Heart right ventricle (tissue), 16 donors: ENCODE results near the gene CCM2. TPM values are rescaled to one million over a fixed set of nuclear protein-coding genes. Genes with fewer than 3 reads are reported as not detected.
"Not testable (repeated sequence)": the region's sequence is repeated elsewhere in the genome, so short reads cannot be mapped to it uniquely, and the experiment has no call there.

Source experiments
- ATAC-seq, 8 donors: fragments of 200-7000 bp; cut with Tn5 transposase; one replicate each; pipeline ENCODE4 v1.9.1; 2020; ENCODE audit warnings: mild to moderate bottlenecking in 8 of 8, moderate library complexity in 8 of 8, moderate number of reproducible peaks in 1 of 8
- DNase-seq, 2 donors: peaks; one replicate each; pipeline ENCODE4 v3.0.0-alpha.2; 2020
- H3K27ac ChIP-seq, 10 donors: fragments of 200-600 bp; sonication (generic) in 2 of 10; one replicate each; pipeline versions ENCODE4 v1.5.0 to v1.8.0; 2020 to 2022; ENCODE audit warnings: mild to moderate bottlenecking in 3 of 10
- H3K27me3 ChIP-seq, 7 donors: fragments of 200-600 bp; one replicate each; pipeline ENCODE4 v1.8.0; 2021 to 2022; ENCODE audit warnings: mild to moderate bottlenecking in 2 of 7
- H3K36me3 ChIP-seq, 9 donors: fragments of 200-600 bp; sonication (generic) in 1 of 9; one replicate each; pipeline versions ENCODE4 v1.5.0 to v1.8.0; 2020 to 2022; ENCODE audit warnings: mild to moderate bottlenecking in 2 of 9
- H3K4me1 ChIP-seq, 9 donors: fragments of 200-600 bp; sonication (generic) in 1 of 9; one replicate each; pipeline versions ENCODE4 v1.5.0 to v1.8.0; 2020 to 2022; ENCODE audit warnings: mild to moderate bottlenecking in 4 of 9
- H3K4me3 ChIP-seq, 10 donors: fragments of 200-600 bp; sonication (generic) in 2 of 10; one replicate each; pipeline versions ENCODE4 v1.5.0 to v1.8.0; 2020 to 2022; ENCODE audit warnings: mild to moderate bottlenecking in 7 of 10, moderate library complexity in 2 of 10
- H3K9me3 ChIP-seq, 11 donors: fragments of 200-600 bp in 10 of 11; sonication (generic) in 2 of 11; one replicate each; pipeline versions ENCODE4 v1.5.0 to v1.8.0; 2013 to 2022; ENCODE audit warnings: mild to moderate bottlenecking in 2 of 11, control low read depth in 1 of 11, moderate library complexity in 1 of 11
- CTCF ChIP-seq, 9 donors: fragments of 200-600 bp; sonication (generic) in 2 of 9; IDR thresholded peaks; one replicate each; pipeline versions ENCODE4 v1.5.0 to v1.8.0; 2021 to 2022; ENCODE audit warnings: antibody characterized with exemption in 9 of 9, mild to moderate bottlenecking in 5 of 9, moderate library complexity in 1 of 9
- WGBS, 2 donors: extraction: QIAGEN DNeasy Blood & Tissue Kit; methylation state at CpG; one replicate each; pipeline ENCODE4 v1.1.7; 2013; ENCODE audit warnings: inconsistent platforms in 1 of 2; 5-methylcytosine and 5-hydroxymethylcytosine counted together
- intact Hi-C, 10 donors: fragments of 100-400 bp; cut with DNase I; formaldehyde crosslinking; loops; one replicate each; pipeline versions ENCODE4 v1.11.1 to v1.14.2; 2022
- polyA plus RNA-seq, 2 donors: library from polyadenylated mRNA; stranded (reverse); fragments of 200-250 nt; gene quantifications; one replicate each; pipeline ENCODE4 v1.2.3, GENCODE V29; 2013
- total RNA-seq, 10 donors: library from RNA; stranded (reverse); fragmentation: NEBNext Ultra II Directional in 3 of 10; extraction: Animal tissue kit (Norgen Biotek cat#: 25700) in 3 of 10; gene quantifications; one replicate each; pipeline versions ENCODE4 v1.2.1 to v1.2.4, GENCODE V29; 2021 to 2023
- donor health status: Arrhythmogenic right ventricular cardiomyopathy.
- donor health status: ischemic (EF 13 %, LVEDD 7.1; RV severe dilation, severe dysfunction).
- donor health status: healthy with polysubstance abuse.
- donor health status: DM: no; HTN: yes; CAD: no.
- donor health status: DM: no; HTN: no; CAD: no.
- donor health status: ischemic (EF 25% LVEDD 6.9; RV normal size, moderate dysfunction).
- donor health status: ischemic (EF 25% LVEDD 5.7; RV mildly dilated, moderate dysfunction).
- donor health status: healthy.
- donor health status: DM: yes; HTN: yes; CAD: no.
- donor health status: Ischemic cardiomyopathy.
- donor health status: ischemic (EF 35%, LVEDD 5.7; RV mildly dilated, moderate dysfunction).
- donor health status: nonischemic (EF 11% LVEDD 7.7; RV severe dilation, severe dysfunction).
- donor health status: DM: yes; HTN: yes; CAD: no.
- donor health status: PGD.
- donor health status: ischemic (EF 29% LVEDD 5.4; RV normal size, mild dysfunction).
- donor health status: nonischemic (EF 23%, LVEDD 6.1; RV moderate dilation, normal function).

The CCM2 gene
- total and polyA plus RNA-seq, 12 donors = 21.5 to 71.1 (median 25.7) TPM

- 69 to 73% methylated on average over 8 of the region's 8 CpGs for WGBS, 2 donors
- TF ChIP-seq CTCF (IDR thresholded peaks at IDR 0.05) = no peak
- H3K36me3 ChIP-seq = peaks cover 0 to 59% (median 48%) of the 10 kb centered on the region in 9 donors
Measured at GRCh38 chr7:45108863-45109262, 108.9 kb downstream of the CCM2 start.

DNA sequence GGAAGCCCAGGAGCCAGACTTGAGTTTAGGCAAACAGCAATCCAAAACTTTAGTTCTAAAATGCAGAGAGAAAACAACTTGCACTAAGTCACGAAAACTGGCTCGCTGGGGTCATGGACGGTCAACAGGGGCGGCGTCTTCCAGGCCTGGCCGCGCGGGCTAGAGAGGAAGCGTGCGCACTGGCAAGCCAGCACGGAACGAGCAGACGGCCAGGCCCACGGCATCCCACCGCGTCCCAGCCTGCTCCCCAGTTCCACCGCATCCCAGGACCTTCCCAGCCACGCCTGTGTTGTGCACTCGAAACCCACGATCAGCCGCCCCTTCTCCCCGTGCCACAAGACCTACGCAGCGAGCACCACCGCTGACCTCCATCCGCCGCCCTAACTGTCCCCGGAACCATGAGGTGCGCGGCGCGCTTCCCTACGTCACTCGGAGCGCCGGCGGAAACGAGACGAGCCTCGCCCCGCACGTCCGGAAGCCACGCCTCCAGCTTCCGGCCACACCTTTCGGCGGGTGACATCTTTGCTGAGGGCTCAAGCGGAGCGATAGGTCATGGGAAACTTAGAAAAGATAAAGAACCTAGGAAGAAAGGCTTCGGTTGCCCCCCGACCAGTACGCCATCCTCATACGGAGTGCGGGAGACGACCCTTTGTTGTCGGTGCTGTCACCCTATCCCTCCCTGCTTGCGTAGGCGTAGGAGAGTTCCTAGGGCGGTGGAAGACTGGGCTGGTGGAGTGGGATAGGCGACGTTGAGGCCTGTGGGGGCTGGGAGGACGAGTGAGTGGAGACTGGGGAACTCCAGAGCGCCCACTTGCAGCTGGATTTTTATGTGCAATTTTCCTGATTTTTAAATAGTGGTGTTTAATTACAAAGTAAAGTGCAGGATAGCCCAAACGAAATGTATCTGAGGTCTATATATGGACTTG, 111.6 kb downstream of the CCM2 start, which contains the start of gene TBRG4:
TBRG4 (minus strand) TSS at position 400 of the 926 bp plus-strand sequence. CDS start 2,460 bp downstream, outside the sequence.
- DNase-seq = peak; percentile 95

More at GRCh38 chr7:45108863-45109262, 108.9 kb downstream of the CCM2 start:
- no peak overlapping the region for H3K27ac ChIP-seq
- peaks cover 11 to 80% (median 52%) of the 10 kb centered on the region in 9 donors for H3K4me1 ChIP-seq
- H3K9me3 ChIP-seq = no peaks in the 10 kb centered on the region
- intact Hi-C loops = loop anchor here in 1 of 10 donors (10.0 kb wide), 1 partner anchor 94 kb away; no protein-coding TSS in a partner anchor
- no peaks in the 10 kb centered on the region for H3K27me3 ChIP-seq
- ATAC-seq (no peak), DNase-seq (no peak)
- H3K4me3 ChIP-seq = no peak overlapping the region

GRCh38 chr7:45112648-45113047, 112.6 kb downstream of the CCM2 start:
- ATAC-seq = no peak
- Histone ChIP-seq H3K9me3 (no peaks in the 10 kb centered on the region), H3K27me3 (no peaks in the 10 kb centered on the region), H3K27ac (peak overlapping the region in 9 of 10 donors; percentile 90 to 99 (median 94)), H3K4me1 (peaks cover 9 to 44% (median 34%) of the 10 kb centered on the region in 9 donors), H3K4me3 (peak overlapping the region in 7 of 10 donors; percentile 64 to 89 (median 75)), H3K36me3 (peaks cover 0 to 21% (median 11%) of the 10 kb centered on the region in 9 donors)
- intact Hi-C loops = loop anchor here in 7 of 10 donors (5.0 to 10.0 kb wide), 5 partner anchors 110 to 228 kb away; partner anchors contain the start of genes CCM2 (in 2 of the 7) and PURB (in 1 of the 7)
- no peak for DNase-seq
- TF ChIP-seq CTCF (IDR thresholded peaks at IDR 0.05) = no peak
- WGBS, 2 donors = 74 to 80% methylated on average over 1 of the region's 1 CpG

More for the DNA sequence above, 111.6 kb downstream of the CCM2 start, which contains the start of gene TBRG4:
- H3K4me3 ChIP-seq = peak within 1 kb of the TSS; percentile 57 to 89 (median 73)
- peaks cover 0 to 32% (median 22%) of the 10 kb centered on the region in 9 donors for H3K36me3 ChIP-seq
- WGBS, 2 donors = 0% methylated on average over 64 of the region's 64 CpGs
- H3K27me3 ChIP-seq = no peaks in the 10 kb centered on the region
- peak; percentile 99 to 100 (median 99) for ATAC-seq
- peak within 1 kb of the TSS; percentile 80 to 99 (median 94) for H3K27ac ChIP-seq
- H3K9me3 ChIP-seq = no peaks in the 10 kb centered on the region
- TF ChIP-seq CTCF (IDR thresholded peaks at IDR 0.05) = peak in 7 of 9 donors; percentile 9 to 65 (median 50)
- peaks cover 11 to 55% (median 43%) of the 10 kb centered on the region in 9 donors for H3K4me1 ChIP-seq
- intact Hi-C loops = loop anchor here in 7 of 10 donors (5.0 to 10.0 kb wide), 5 partner anchors 109 to 227 kb away; partner anchors contain the start of genes CCM2 (in 2 of the 7) and PURB (in 1 of the 7)

DNA sequence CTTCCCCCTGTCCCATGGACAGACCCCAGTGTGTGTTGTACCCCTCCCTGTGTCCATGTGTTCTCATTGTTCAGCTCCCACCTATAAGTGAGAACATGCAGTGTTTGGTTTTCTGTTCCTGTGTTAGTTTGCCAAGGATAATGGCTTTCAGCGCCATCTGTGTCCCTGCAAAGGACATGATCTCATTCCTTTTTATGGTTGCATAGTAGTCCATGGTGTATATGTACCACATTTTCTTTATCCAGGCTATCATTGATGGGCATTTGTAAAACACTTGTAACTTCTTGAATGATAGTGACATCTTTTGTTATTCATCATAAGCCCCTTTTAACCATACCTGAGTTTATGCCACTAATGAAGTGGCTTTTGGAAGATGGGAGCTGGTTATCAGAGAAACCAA, 114.3 kb downstream of the CCM2 start:
- not testable (repeated sequence) for H3K27ac ChIP-seq, DNase-seq, H3K4me3 ChIP-seq, H3K9me3 ChIP-seq, ATAC-seq, H3K27me3 ChIP-seq, H3K36me3 ChIP-seq
- WGBS, 2 donors = 68 to 77% methylated on average over 1 of the region's 1 CpG
- intact Hi-C loops = loop anchor here in 7 of 10 donors (5.0 to 10.0 kb wide), 5 partner anchors 112 to 229 kb away; partner anchors contain the start of genes CCM2 (in 2 of the 7) and PURB (in 1 of the 7)
- peaks cover 0 to 28% (median 18%) of the 10 kb centered on the region in 9 donors for H3K4me1 ChIP-seq
